PC-9 (cell line): ENCODE measurements around the gene HDAC11. TPM values are rescaled to one million over a fixed set of nuclear protein-coding genes. Genes with fewer than 3 reads are reported as not detected.

Experiments used
- BruUV-seq: library from RNA; stranded (reverse); fragments of 400-500 nt; replicated peaks from 2 replicates; lab custom pipeline; 2021; lab: Mats Ljungman, UMichigan
- CTCF ChIA-PET: fragments of 300-600 bp; sonication (Branson Sonifier 250); formaldehyde crosslinking; loops from one replicate; lab custom pipeline; 2022; ENCODE audit warnings: antibody characterized with exemption; lab: Charles Lee
- POLR2A ChIA-PET: fragments of 300-600 bp; sonication (Branson Sonifier 250); formaldehyde crosslinking; loops from one replicate; lab custom pipeline; 2022; ENCODE audit warnings: antibody characterized with exemption; ENCODE audit not compliant: unreplicated experiment; lab: Charles Lee
- DNase-seq, 2 experiments: peaks; one replicate each; pipeline versions ENCODE4 v3.0.0 to v3.0.0-alpha.2; 2015 to 2022; ENCODE audit warnings: mixed read lengths in 1 of 2
- H2AFZ ChIP-seq: fragments of 200-600 bp; sonication (generic); 2 replicates; pipeline ENCODE4 v1.8.1; 2017; ENCODE audit warnings: antibody characterized with exemption
- H3F3A ChIP-seq: fragments of 200-600 bp; sonication (generic); 2 replicates; pipeline ENCODE4 v1.8.1; 2017; ENCODE audit warnings: antibody characterized with exemption, mild to moderate bottlenecking, low read depth; ENCODE audit not compliant: insufficient read depth
- H3K27ac ChIP-seq: fragments of 200-600 bp; sonication (generic); 2 replicates; pipeline ENCODE4 v1.6.1; 2016; ENCODE audit warnings: mixed run types
- H3K27me3 ChIP-seq: fragments of 200-600 bp; sonication (generic); 2 replicates; pipeline ENCODE4 v1.6.1; 2016; ENCODE audit warnings: low read depth, mixed run types; ENCODE audit not compliant: insufficient read depth
- H3K36me3 ChIP-seq: fragments of 200-600 bp; sonication (generic); 2 replicates; pipeline ENCODE4 v1.6.1; 2016; ENCODE audit warnings: low read depth, mixed run types
- H3K4me1 ChIP-seq: fragments of 200-600 bp; sonication (generic); replicated peaks from 2 replicates; pipeline ENCODE4 v1.6.1; 2016; ENCODE audit warnings: mixed run types; ENCODE audit not compliant: insufficient read depth
- H3K4me2 ChIP-seq: fragments of 200-600 bp; sonication (generic); 2 replicates; pipeline ENCODE4 v1.6.1; 2017; ENCODE audit warnings: mixed run types
- H3K4me3 ChIP-seq: fragments of 200-600 bp; sonication (generic); 2 replicates; pipeline ENCODE4 v1.6.1; 2016; ENCODE audit warnings: mixed run types
- H3K79me2 ChIP-seq: fragments of 200-600 bp; sonication (generic); 2 replicates; pipeline ENCODE4 v1.6.1; 2017; ENCODE audit warnings: low read depth, mixed run types
- H3K9me2 ChIP-seq: fragments of 200-600 bp; sonication (generic); 2 replicates; pipeline ENCODE4 v1.8.1; 2017; ENCODE audit warnings: mild to moderate bottlenecking; ENCODE audit not compliant: insufficient read depth
- H3K9me3 ChIP-seq: fragments of 200-600 bp; sonication (generic); 2 replicates; pipeline ENCODE4 v1.8.1; 2016; ENCODE audit warnings: low read depth; ENCODE audit not compliant: insufficient read depth
- H4K20me1 ChIP-seq: fragments of 200-600 bp; sonication (generic); 2 replicates; pipeline ENCODE4 v1.8.1; 2017; ENCODE audit not compliant: insufficient read depth
- EZH2 ChIP-seq: fragments of 200-600 bp; sonication (generic); IDR thresholded peaks from 2 replicates; pipeline ENCODE4 v1.8.0; 2017; ENCODE audit warnings: antibody characterized with exemption, low read depth
- intact Hi-C: fragments of 100-400 bp; cut with micrococcal nuclease; formaldehyde crosslinking; loops from one replicate; pipeline ENCODE4 v1.10.0; 2022; ENCODE audit not compliant: unreplicated experiment
- total RNA-seq: library from RNA; stranded (reverse); gene quantifications from 2 replicates; pipeline ENCODE4 v1.2.3, GENCODE V29; 2021
- TF ChIP-seq, protein P1 (sequence below): fragments of 200-600 bp; sonication (generic); conservative IDR thresholded peaks from 2 replicates; pipeline ENCODE4 v1.6.1; 2017; ENCODE audit warnings: mixed run types, antibody characterized with exemption, mild to moderate bottlenecking, moderate library complexity

HDAC11 gene
- total RNA-seq, 1 experiment from 2014 or later, result 18.4 TPM

DNA sequence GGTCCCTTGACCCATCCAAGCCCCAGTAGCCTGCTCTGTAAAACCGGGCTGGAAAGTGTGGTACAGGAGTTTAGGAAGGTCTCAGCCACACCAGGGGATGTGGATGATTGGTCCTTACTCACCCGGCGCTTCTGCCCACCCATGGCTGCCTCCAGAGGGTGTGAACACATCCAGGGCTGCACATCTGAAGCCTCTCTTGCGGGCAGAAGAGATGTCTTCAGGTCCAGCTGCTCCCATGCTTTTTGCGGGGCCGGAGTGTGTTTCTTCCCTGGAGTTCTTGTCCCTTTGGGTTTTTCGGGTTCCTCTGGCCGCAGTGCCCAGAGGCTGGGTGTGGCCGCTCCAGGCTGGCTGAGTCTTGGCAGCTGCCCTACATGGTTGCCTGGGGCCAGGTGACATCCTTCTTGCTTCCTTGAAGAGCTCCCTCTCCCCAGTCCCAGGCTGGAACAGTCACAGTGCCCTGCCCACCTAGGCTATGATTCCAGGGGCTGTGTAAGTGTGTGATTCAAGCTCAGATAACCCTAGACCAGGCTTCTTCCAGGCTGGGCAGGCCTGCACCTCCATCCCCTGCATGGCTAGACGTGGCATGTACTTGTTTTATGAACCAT, 33.9 kb downstream of the HDAC11 start:
- POLR2A ChIA-PET, result interaction anchor here (0.5 to 0.7 kb wide), 7 partner anchors 19 to 339 kb away, joined by 3 to 8 read pairs (median 3); no protein-coding TSS in a partner anchor
- Histone ChIP-seq H3F3A (peaks cover 20% of the 10 kb centered on the region), H3K4me1 (peaks cover 44% of the 10 kb centered on the region), H3K27ac (peak overlapping the region; percentile 82), H3K4me3 (no peak overlapping the region; the same call in 1 of the 2 replicates), H2AFZ (no peak overlapping the region), H3K27me3 (no peaks in the 10 kb centered on the region), H3K79me2 (no peaks in the 10 kb centered on the region), H3K9me3 (no peaks in the 10 kb centered on the region), H4K20me1 (no peaks in the 10 kb centered on the region), H3K9me2 (no peaks in the 10 kb centered on the region), H3K4me2 (peak overlapping the region; percentile 64), H3K36me3 (no peaks in the 10 kb centered on the region)
- intact Hi-C loops, result loop anchor here (2.0 kb wide), 1 partner anchor 19 kb away; no protein-coding TSS in a partner anchor
- TF ChIP-seq, protein P1, sequence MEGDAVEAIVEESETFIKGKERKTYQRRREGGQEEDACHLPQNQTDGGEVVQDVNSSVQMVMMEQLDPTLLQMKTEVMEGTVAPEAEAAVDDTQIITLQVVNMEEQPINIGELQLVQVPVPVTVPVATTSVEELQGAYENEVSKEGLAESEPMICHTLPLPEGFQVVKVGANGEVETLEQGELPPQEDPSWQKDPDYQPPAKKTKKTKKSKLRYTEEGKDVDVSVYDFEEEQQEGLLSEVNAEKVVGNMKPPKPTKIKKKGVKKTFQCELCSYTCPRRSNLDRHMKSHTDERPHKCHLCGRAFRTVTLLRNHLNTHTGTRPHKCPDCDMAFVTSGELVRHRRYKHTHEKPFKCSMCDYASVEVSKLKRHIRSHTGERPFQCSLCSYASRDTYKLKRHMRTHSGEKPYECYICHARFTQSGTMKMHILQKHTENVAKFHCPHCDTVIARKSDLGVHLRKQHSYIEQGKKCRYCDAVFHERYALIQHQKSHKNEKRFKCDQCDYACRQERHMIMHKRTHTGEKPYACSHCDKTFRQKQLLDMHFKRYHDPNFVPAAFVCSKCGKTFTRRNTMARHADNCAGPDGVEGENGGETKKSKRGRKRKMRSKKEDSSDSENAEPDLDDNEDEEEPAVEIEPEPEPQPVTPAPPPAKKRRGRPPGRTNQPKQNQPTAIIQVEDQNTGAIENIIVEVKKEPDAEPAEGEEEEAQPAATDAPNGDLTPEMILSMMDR, result no peak
- TF ChIP-seq EZH2, result no peak
- DNase-seq, result peak; percentile 79 to 86
- CTCF ChIA-PET, result interaction anchor here (0.5 to 2.0 kb wide), 3 partner anchors 19 to 134 kb away, joined by 3 to 7 read pairs (median 6); no protein-coding TSS in a partner anchor
- BruUV-seq, result no TSS peak

DNA sequence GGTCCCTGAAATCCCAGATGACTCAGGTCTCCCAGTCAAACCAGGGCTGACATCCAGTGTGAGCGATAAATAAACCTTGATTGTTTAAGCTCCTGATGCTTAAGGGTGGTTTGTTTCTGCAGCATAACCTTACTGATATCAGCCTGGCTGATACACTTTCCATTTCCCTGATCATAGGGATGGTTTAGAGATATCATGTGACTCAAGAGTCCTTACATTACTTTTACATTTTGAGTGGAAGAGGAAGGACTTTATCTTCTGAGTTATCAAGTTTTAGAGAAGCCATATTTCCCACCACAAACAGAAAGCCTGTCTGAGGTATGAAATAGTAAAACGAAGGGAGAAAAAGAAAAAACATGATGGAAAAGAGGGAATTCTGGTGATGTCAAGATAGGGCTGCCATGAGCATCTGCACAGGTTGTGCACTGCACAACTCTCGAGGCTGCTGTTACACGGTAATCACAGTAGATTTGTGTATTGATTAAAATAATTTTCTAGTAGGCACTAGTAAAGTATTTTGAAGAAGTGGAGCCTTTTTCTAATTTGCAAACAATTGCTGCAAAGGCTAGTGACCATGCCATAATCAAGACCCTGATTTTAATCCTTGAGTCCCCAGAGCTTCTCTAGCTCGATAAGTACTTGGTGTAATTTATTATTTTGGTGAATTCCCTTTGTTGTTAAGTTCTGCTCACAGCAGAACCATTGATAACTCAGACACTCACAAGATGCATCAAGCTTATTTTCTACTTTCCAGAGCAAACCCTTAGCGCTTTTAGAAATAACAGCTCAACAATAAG, 34.7 kb downstream of the HDAC11 start:
- Histone ChIP-seq H3K27me3 (no peaks in the 10 kb centered on the region), H3K4me2 (peak overlapping the region; percentile 64), H3K4me1 (peaks cover 35% of the 10 kb centered on the region), H3K36me3 (no peaks in the 10 kb centered on the region), H3K4me3 (no peak overlapping the region; the same call in 1 of the 2 replicates), H3K79me2 (no peaks in the 10 kb centered on the region), H3F3A (peaks cover 20% of the 10 kb centered on the region), H3K27ac (peak overlapping the region; percentile 82), H3K9me2 (no peaks in the 10 kb centered on the region), H4K20me1 (no peaks in the 10 kb centered on the region), H2AFZ (no peak overlapping the region), H3K9me3 (no peaks in the 10 kb centered on the region)
- no peak for TF ChIP-seq EZH2
- TF ChIP-seq, protein P1, result no peak
- intact Hi-C loops, result no loop called here
- BruUV-seq, result no TSS peak
- ChIA-PET CTCF (interaction anchor here (0.7 to 2.0 kb wide), 3 partner anchors 19 to 158 kb away, joined by 6 to 8 read pairs (median 7); no protein-coding TSS in a partner anchor), POLR2A (interaction anchor here (0.6 to 0.7 kb wide), 2 partner anchors 74 to 79 kb away, joined by 3 to 4 read pairs; no protein-coding TSS in a partner anchor)
- no peak for DNase-seq
